ENCODE results near the gene FSTL4.

DNA sequence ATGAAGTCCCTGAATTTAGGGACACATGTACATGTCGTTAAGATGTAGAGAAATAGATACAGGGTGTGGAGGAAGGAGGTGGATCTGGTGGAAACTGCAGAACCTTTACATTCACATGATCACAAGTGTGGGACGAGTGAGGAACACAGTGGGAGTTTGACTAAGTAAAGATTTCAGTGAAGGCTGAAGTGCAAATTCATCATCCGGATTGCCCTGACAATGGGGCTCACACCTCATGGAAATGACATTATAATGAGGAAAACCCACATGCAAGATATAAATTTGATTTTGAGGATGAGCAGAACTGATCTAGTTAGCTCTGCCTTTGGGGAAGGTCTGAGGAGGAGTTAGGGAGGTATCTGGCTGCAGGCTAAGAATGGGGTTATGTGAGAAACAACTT lies 173.9 kb downstream of the FSTL4 start:
- TF ChIP-seq EZH2phosphoT487 (IDR thresholded peaks at IDR 0.05; ENCODE audit: low read depth, severe bottlenecking, unreplicated experiment) = no peak
- TF ChIP-seq, protein P1, sequence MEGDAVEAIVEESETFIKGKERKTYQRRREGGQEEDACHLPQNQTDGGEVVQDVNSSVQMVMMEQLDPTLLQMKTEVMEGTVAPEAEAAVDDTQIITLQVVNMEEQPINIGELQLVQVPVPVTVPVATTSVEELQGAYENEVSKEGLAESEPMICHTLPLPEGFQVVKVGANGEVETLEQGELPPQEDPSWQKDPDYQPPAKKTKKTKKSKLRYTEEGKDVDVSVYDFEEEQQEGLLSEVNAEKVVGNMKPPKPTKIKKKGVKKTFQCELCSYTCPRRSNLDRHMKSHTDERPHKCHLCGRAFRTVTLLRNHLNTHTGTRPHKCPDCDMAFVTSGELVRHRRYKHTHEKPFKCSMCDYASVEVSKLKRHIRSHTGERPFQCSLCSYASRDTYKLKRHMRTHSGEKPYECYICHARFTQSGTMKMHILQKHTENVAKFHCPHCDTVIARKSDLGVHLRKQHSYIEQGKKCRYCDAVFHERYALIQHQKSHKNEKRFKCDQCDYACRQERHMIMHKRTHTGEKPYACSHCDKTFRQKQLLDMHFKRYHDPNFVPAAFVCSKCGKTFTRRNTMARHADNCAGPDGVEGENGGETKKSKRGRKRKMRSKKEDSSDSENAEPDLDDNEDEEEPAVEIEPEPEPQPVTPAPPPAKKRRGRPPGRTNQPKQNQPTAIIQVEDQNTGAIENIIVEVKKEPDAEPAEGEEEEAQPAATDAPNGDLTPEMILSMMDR (IDR thresholded peaks at IDR 0.05; ENCODE audit: poor library complexity) = no peak
